Immature natural killer cell (primary cell): ENCODE data around the gene SF3B2. TPM values are rescaled to one million over a fixed set of nuclear protein-coding genes. Genes with fewer than 3 reads are reported as not detected.
A peak's percentile ranks its signal among the peaks of the same experiment; 100 is the strongest.

Source experiments
- DNase-seq, 3 donors: peaks; one replicate each; pipeline ENCODE4 v3.0.0; 2022; ENCODE audit warnings: mixed read lengths in 1 of 3
- H3K27ac Mint-ChIP-seq, 6 donors: one replicate each; pipeline ENCODE4 v1.8.0; 2020; ENCODE audit warnings: mixed read lengths in 6 of 6, mild to moderate bottlenecking in 5 of 6, inconsistent platforms in 4 of 6, moderate library complexity in 3 of 6
- H3K27me3 Mint-ChIP-seq, 3 donors: one replicate each; pipeline ENCODE4 v1.8.0; 2020 to 2021; ENCODE audit warnings: low read depth in 3 of 3, mild to moderate bottlenecking in 3 of 3, mixed read lengths in 3 of 3, moderate library complexity in 3 of 3, inconsistent platforms in 1 of 3
- H3K36me3 Mint-ChIP-seq, 3 donors: one replicate each; pipeline ENCODE4 v1.8.0; 2020; ENCODE audit warnings: mixed read lengths in 3 of 3, inconsistent platforms in 2 of 3, mild to moderate bottlenecking in 2 of 3
- H3K4me1 Mint-ChIP-seq, 2 donors: one replicate each; pipeline ENCODE4 v1.8.0; 2020; ENCODE audit warnings: inconsistent platforms in 2 of 2, mild to moderate bottlenecking in 2 of 2, mixed read lengths in 2 of 2, moderate library complexity in 1 of 2
- H3K4me3 Mint-ChIP-seq, 5 donors: one replicate each; pipeline ENCODE4 v1.8.0; 2020; ENCODE audit warnings: mild to moderate bottlenecking in 5 of 5, mixed read lengths in 5 of 5, inconsistent platforms in 3 of 5, moderate library complexity in 3 of 5
- H3K9me3 Mint-ChIP-seq, 6 donors: one replicate each; pipeline ENCODE4 v1.8.0; 2020; ENCODE audit warnings: mild to moderate bottlenecking in 6 of 6, mixed read lengths in 6 of 6, inconsistent platforms in 4 of 6, moderate library complexity in 3 of 6
- polyA plus RNA-seq, 3 donors: library from polyadenylated mRNA; unstranded; fragments of 300-500 nt; fragmentation: Illumina TruSeq; gene quantifications; one replicate each; pipeline ENCODE4 v1.2.3, GENCODE V29; 2021

Gene SF3B2
- polyA plus RNA-seq, 3 donors from 2014 or later, result 71.7 to 141 (median 76.7) TPM

DNA sequence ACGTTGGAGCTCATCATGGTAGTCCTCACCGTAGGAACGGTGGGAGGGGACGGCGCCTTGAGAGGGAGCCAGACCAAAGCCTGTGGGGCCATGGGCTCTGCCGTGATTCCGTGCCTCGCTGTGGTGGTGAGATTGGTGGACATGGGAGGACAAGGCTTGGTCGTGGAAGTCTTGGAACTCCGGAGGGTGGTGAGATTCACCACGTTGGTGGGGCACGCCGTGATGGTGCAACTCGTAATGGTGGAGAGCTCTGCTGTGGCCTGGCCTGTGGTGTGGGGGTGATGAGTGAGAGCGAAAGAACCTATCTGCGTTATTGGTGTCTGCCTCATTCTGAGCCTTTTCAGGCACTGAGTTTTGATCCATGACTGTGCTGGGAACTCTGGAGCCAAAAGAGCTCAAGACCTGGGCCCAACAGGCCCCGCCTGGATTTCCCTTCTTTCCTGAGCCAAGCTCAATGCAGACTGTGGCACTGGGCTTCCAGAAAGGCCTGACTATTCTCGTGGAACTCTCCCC is 26.1 kb upstream of the SF3B2 start, which contains the start of gene CATSPER1:
Gene CATSPER1 (minus strand): TSS at position 463 of the 513 bp plus-strand sequence. CDS start 100 bp downstream, at position 363.
- peaks cover 18 to 20% of the 10 kb centered on the region in 2 donors for H3K4me1 Mint-ChIP-seq
- H3K4me3 Mint-ChIP-seq, result no peak within 1 kb of the TSS
- peak within 1 kb of the TSS in 1 of 6 donors; percentile 64 for H3K27ac Mint-ChIP-seq
- no peaks in the 10 kb centered on the region for H3K9me3 Mint-ChIP-seq
- peaks cover 2 to 5% (median 4%) of the 10 kb centered on the region in 3 donors for H3K27me3 Mint-ChIP-seq
- no peaks in the 10 kb centered on the region for H3K36me3 Mint-ChIP-seq
- DNase-seq, result no peak

- Mint-ChIP-seq H3K27ac (no peak overlapping the region), H3K4me3 (no peak overlapping the region), H3K36me3 (no peaks in the 10 kb centered on the region), H3K27me3 (peaks cover 6% of the 10 kb centered on the region in 3 donors), H3K9me3 (no peaks in the 10 kb centered on the region), H3K4me1 (no peaks in the 10 kb centered on the region)
- DNase-seq, result no peak
These were observed 19.0 kb upstream of the SF3B2 start for GRCh38 chr11:66032957-66033735.

GRCh38 chr11:66035653-66036333 is 16.4 kb upstream of the SF3B2 start:
- no peaks in the 10 kb centered on the region for H3K4me1 Mint-ChIP-seq

DNA sequence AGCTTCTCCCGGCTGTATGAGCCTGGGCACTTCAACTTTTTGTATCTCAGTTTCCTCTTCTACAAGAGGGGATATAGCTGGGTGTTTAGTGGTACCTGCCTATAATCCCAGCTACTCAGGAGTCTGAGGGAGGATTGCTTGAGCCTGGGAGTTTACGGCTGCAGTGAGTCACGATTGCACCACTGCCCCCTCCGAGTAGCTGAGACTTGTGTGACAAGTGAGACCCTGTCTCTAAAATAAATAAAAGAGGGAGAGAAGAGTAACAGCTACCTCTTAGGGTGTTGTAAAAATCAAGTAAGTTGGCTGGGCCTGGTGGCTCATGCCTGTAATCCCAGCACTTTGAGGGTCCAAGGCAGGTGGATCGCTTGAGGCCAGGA is 15.8 kb upstream of the SF3B2 start:
- Mint-ChIP-seq H3K4me3 (no peak overlapping the region), H3K9me3 (no peaks in the 10 kb centered on the region), H3K4me1 (no peaks in the 10 kb centered on the region), H3K27ac (no peak overlapping the region), H3K27me3 (peaks cover 5 to 6% (median 6%) of the 10 kb centered on the region in 3 donors), H3K36me3 (no peaks in the 10 kb centered on the region)
- DNase-seq, result no peak

More at GRCh38 chr11:66035653-66036333, 16.4 kb upstream of the SF3B2 start:
- H3K4me3 Mint-ChIP-seq, result no peak overlapping the region
- no peaks in the 10 kb centered on the region for H3K36me3 Mint-ChIP-seq
- H3K27ac Mint-ChIP-seq, result no peak overlapping the region
- DNase-seq, result no peak
- H3K9me3 Mint-ChIP-seq, result no peaks in the 10 kb centered on the region
- H3K27me3 Mint-ChIP-seq, result peaks cover 4 to 6% (median 6%) of the 10 kb centered on the region in 3 donors

DNA sequence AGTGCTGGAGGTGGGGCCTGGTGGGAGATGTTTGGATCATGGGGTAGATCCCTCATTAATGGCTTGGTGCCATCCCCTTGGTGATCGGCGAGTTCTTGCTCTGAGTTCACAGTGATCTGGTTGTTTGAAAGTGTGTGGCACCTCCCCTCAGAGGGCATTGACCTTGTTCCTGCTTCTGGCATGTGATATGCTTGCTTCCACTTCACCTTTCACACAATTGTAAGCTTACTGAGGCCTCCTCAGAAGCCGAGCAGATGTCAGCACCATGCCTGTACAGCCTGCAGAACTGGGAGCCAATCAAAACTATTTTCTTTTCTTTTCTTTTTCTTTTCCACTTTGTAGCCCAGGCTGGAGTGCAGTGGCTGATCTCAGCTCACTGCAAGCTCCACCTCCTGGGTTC is 14.8 kb upstream of the SF3B2 start:
- DNase-seq, result no peak
- Mint-ChIP-seq H3K4me3 (no peak overlapping the region), H3K9me3 (no peaks in the 10 kb centered on the region), H3K27ac (no peak overlapping the region), H3K36me3 (no peaks in the 10 kb centered on the region), H3K27me3 (peaks cover 5 to 6% (median 6%) of the 10 kb centered on the region in 3 donors), H3K4me1 (no peaks in the 10 kb centered on the region)

GRCh38 chr11:66039765-66040164 is 12.4 kb upstream of the SF3B2 start:
- Mint-ChIP-seq H3K4me1 (peaks cover 3 to 6% of the 10 kb centered on the region in 2 donors), H3K36me3 (no peaks in the 10 kb centered on the region), H3K4me3 (no peak overlapping the region), H3K27ac (no peak overlapping the region), H3K9me3 (no peaks in the 10 kb centered on the region), H3K27me3 (peaks cover 2 to 6% (median 5%) of the 10 kb centered on the region in 3 donors)
- no peak for DNase-seq

DNA sequence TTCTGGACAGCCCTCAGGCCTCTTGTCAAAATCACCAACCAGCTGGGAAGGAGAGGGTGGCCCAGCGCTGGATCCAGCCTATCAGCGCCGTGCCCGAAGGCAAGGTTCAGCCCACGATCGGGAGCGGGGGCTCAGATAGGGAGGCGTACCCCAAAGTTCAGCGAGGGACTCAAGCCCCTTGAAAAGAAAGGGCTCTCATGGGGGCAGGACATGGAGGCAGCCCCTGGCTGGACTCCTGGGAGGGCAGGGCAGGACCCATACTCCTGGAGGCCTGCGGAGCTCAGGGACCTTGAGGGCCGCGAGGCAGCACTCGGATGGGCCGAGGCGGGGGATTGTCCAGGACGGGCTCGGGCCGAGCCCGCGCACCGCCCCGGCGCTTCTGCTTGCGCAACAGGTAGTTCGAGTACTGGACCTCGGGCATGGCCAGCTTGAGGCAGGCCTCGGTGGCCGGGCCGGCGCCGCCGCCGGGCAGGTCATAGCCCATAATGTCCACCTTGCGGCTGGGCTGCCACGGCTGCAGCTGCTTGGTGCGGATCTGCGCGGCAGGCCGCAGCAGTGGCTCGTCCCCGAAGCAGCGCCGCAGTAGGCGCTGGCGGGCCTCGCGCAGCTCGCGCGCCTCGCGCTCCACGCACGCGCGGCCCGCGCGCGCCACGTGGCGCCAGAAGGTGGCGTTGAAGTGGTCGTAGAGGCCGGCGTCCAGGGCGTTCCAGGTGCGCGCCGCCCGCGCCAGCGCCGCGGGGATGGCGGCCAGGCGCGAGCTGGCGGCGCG is 9.8 kb upstream of the SF3B2 start:
- Mint-ChIP-seq H3K27ac (no peak overlapping the region), H3K27me3 (peaks cover 0 to 6% (median 5%) of the 10 kb centered on the region in 3 donors), H3K4me1 (peaks cover 12 to 18% of the 10 kb centered on the region in 2 donors), H3K36me3 (no peaks in the 10 kb centered on the region), H3K4me3 (no peak overlapping the region), H3K9me3 (no peaks in the 10 kb centered on the region)
- DNase-seq, result no peak

- Mint-ChIP-seq H3K9me3 (no peaks in the 10 kb centered on the region), H3K36me3 (no peaks in the 10 kb centered on the region), H3K27me3 (peaks cover 0 to 9% (median 4%) of the 10 kb centered on the region in 3 donors), H3K4me3 (no peak overlapping the region), H3K4me1 (peaks cover 12 to 18% of the 10 kb centered on the region in 2 donors), H3K27ac (no peak overlapping the region)
- DNase-seq, result no peak
These were observed 8.9 kb upstream of the SF3B2 start for GRCh38 chr11:66042996-66043906.

- Mint-ChIP-seq H3K9me3 (no peaks in the 10 kb centered on the region), H3K27me3 (peaks cover 0 to 11% (median 9%) of the 10 kb centered on the region in 3 donors), H3K27ac (peak overlapping the region; percentile 46 to 89 (median 81)), H3K4me3 (peak overlapping the region; percentile 22 to 74 (median 50)), H3K4me1 (peaks cover 14 to 18% of the 10 kb centered on the region in 2 donors), H3K36me3 (no peaks in the 10 kb centered on the region)
- DNase-seq, result no peak
These were observed 7.4 kb upstream of the SF3B2 start for GRCh38 chr11:66044757-66045156.

DNA sequence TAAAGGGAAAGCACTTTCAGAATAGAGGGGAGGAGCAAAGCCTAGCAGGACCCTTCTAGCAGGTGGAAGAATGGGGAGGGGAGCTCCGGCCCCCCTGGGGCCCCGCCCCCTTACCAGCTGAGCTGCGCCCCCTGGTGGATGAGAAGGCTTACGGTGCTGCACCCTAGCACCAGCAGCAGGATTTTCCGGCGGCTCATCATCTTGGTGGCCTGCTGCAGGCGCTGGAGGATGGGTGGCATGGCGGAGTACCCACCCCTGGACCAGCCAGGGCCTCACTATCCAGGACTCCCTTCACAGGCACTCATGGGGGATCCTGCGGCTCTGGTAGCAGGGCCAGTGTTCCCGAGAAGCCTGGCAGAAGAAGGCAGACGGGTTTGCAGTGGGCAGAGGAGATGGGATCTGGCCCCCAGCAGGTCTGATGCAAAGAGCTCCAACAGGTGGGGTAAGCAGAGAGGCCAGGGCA is 7.0 kb upstream of the SF3B2 start:
- no peaks in the 10 kb centered on the region for H3K9me3 Mint-ChIP-seq
- H3K36me3 Mint-ChIP-seq, result no peaks in the 10 kb centered on the region
- peaks cover 14 to 18% of the 10 kb centered on the region in 2 donors for H3K4me1 Mint-ChIP-seq
- peak; percentile 81 to 84 (median 81) for DNase-seq
- H3K27ac Mint-ChIP-seq, result peak overlapping the region; percentile 46 to 89 (median 81)
- peak overlapping the region; percentile 22 to 74 (median 50) for H3K4me3 Mint-ChIP-seq
- H3K27me3 Mint-ChIP-seq, result peaks cover 0 to 11% (median 10%) of the 10 kb centered on the region in 3 donors

DNA sequence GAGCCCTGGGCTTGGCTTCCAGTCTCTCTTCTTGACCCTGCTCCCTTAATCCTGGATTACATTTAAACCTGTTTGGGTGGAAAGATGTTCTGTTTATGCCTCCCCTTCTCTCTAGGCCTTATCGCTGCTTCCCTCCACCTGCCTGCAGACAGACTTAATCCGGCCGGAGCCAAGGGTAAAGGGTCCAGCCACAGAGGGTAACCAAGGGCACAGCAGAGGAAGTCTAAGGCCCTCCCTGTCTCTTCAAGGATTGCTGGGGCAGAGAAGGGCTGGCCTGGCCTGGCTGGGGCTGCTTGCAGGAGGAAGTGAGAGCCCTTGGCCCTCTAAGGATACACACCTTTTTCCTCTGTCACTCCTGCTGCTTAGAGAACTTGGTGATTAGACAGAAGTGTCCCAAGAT is 5.3 kb upstream of the SF3B2 start:
- H3K36me3 Mint-ChIP-seq, result no peaks in the 10 kb centered on the region
- peaks cover 21 to 27% of the 10 kb centered on the region in 2 donors for H3K4me1 Mint-ChIP-seq
- no peak for DNase-seq
- H3K4me3 Mint-ChIP-seq, result no peak overlapping the region
- peaks cover 0 to 11% (median 10%) of the 10 kb centered on the region in 3 donors for H3K27me3 Mint-ChIP-seq
- H3K27ac Mint-ChIP-seq, result no peak overlapping the region
- H3K9me3 Mint-ChIP-seq, result no peaks in the 10 kb centered on the region

- H3K27ac Mint-ChIP-seq, result no peak overlapping the region
- H3K4me1 Mint-ChIP-seq, result peaks cover 27 to 35% of the 10 kb centered on the region in 2 donors
- H3K4me3 Mint-ChIP-seq, result no peak overlapping the region
- no peak for DNase-seq
- peaks cover 0 to 14% (median 14%) of the 10 kb centered on the region in 3 donors for H3K27me3 Mint-ChIP-seq
- H3K9me3 Mint-ChIP-seq, result no peaks in the 10 kb centered on the region
- peaks cover 0 to 5% (median 3%) of the 10 kb centered on the region in 3 donors for H3K36me3 Mint-ChIP-seq
These were observed 4.4 kb upstream of the SF3B2 start for GRCh38 chr11:66047541-66048365.
